WTC11 (cell line): ENCODE data around the gene SLC6A4. TPM values are rescaled to one million over a fixed set of nuclear protein-coding genes. Genes with fewer than 3 reads are reported as not detected.

Source experiments
- ATAC-seq: fragments of 200-7000 bp; cut with Tn5 transposase; 2 replicates; pipeline ENCODE4 v1.10.0; 2021; ENCODE audit warnings: mild to moderate bottlenecking, moderate library complexity
- CTCF ChIA-PET: fragments of 300-600 bp; sonication (Branson Sonifier 250); formaldehyde crosslinking; loops from one replicate; lab custom pipeline; 2021; ENCODE audit warnings: antibody characterized with exemption; lab: Charles Lee
- POLR2A ChIA-PET: fragments of 350-600 bp; sonication (Branson Sonifier 250); formaldehyde crosslinking; loops from one replicate; lab custom pipeline; 2021; ENCODE audit warnings: antibody characterized with exemption; lab: Charles Lee
- DNase-seq: peaks from one replicate; pipeline ENCODE4 v3.0.0; 2021; ENCODE audit warnings: low spot score
- H3K27ac Mint-ChIP-seq: 2 replicates; pipeline ENCODE4 v1.8.0; 2021; ENCODE audit warnings: mixed read lengths
- H3K27me3 Mint-ChIP-seq: 2 replicates; pipeline ENCODE4 v1.8.0; 2021; ENCODE audit warnings: low read depth, mild to moderate bottlenecking, moderate library complexity, mixed read lengths
- H3K36me3 Mint-ChIP-seq: 2 replicates; pipeline ENCODE4 v1.8.0; 2021; ENCODE audit warnings: mixed read lengths
- H3K4me1 Mint-ChIP-seq: 2 replicates; pipeline ENCODE4 v1.8.0; 2022; ENCODE audit warnings: mixed read lengths
- H3K4me3 Mint-ChIP-seq: 2 replicates; pipeline ENCODE4 v1.8.0; 2021; ENCODE audit warnings: mild to moderate bottlenecking, moderate library complexity, mixed read lengths
- H3K9me3 Mint-ChIP-seq: 2 replicates; pipeline ENCODE4 v1.8.0; 2021; ENCODE audit warnings: mixed read lengths
- CREB1 ChIP-seq: sonication (generic); formaldehyde crosslinking; IDR thresholded peaks from 2 replicates; pipeline ENCODE4 v1.8.0; 2023; ENCODE audit warnings: mild to moderate bottlenecking, missing genetic modification reagents
- CREM ChIP-seq: sonication (generic); formaldehyde crosslinking; IDR thresholded peaks from 2 replicates; pipeline ENCODE4 v1.8.1; 2022; ENCODE audit warnings: mild to moderate bottlenecking, missing genetic modification reagents, moderate library complexity
- PRRX2 ChIP-seq: fragments of 250-450 bp; sonication (Bioruptor Pico); IDR thresholded peaks from 2 replicates; pipeline ENCODE4 v1.8.0; 2021; ENCODE audit warnings: mild to moderate bottlenecking
- ZNF121 ChIP-seq: sonication (generic); formaldehyde crosslinking; IDR thresholded peaks from 2 replicates; pipeline ENCODE4 v1.8.0; 2023; ENCODE audit warnings: missing genetic modification reagents
- ZNF138 ChIP-seq: sonication (generic); formaldehyde crosslinking; conservative IDR thresholded peaks from 2 replicates; pipeline ENCODE4 v1.8.1; 2022; ENCODE audit warnings: mild to moderate bottlenecking, moderate library complexity, missing genetic modification reagents
- total RNA-seq: library from RNA; stranded (reverse); gene quantifications from 3 replicates; pipeline ENCODE4 v1.2.3, GENCODE V29; 2021
- TF ChIP-seq, protein P1 (sequence below): fragments of 250-450 bp; sonication (Bioruptor Pico); IDR thresholded peaks from 2 replicates; pipeline ENCODE4 v1.9.0; 2021; ENCODE audit warnings: mild to moderate bottlenecking, borderline replicate concordance
- TF ChIP-seq, protein P2 (sequence below): sonication (generic); formaldehyde crosslinking; conservative IDR thresholded peaks from 2 replicates; pipeline ENCODE4 v1.8.1; 2022; ENCODE audit warnings: mild to moderate bottlenecking, missing genetic modification reagents
- TF ChIP-seq, protein P3 (sequence below): fragments of 250-450 bp; sonication (Bioruptor Pico); IDR thresholded peaks from 2 replicates; pipeline ENCODE4 v1.8.0; 2021; ENCODE audit warnings: mild to moderate bottlenecking
- TF ChIP-seq, protein P4 (sequence below): sonication (generic); formaldehyde crosslinking; IDR thresholded peaks from 2 replicates; pipeline ENCODE4 v1.8.1; 2023; ENCODE audit warnings: mild to moderate bottlenecking, missing genetic modification reagents
- TF ChIP-seq, protein P5 (sequence below): sonication (generic); formaldehyde crosslinking; IDR thresholded peaks from 2 replicates; pipeline ENCODE4 v1.8.1; 2023; ENCODE audit warnings: mild to moderate bottlenecking, missing genetic modification reagents, borderline replicate concordance
- TF ChIP-seq, protein P6 (sequence below): sonication (generic); formaldehyde crosslinking; IDR thresholded peaks from 2 replicates; pipeline ENCODE4 v1.8.1; 2022; ENCODE audit warnings: mild to moderate bottlenecking, missing genetic modification reagents, moderate library complexity, borderline replicate concordance
- TF ChIP-seq, protein P7 (sequence below): sonication (generic); formaldehyde crosslinking; IDR thresholded peaks from 2 replicates; pipeline ENCODE4 v1.8.0; 2022; ENCODE audit warnings: missing genetic modification reagents
- TF ChIP-seq, protein P8 (sequence below): sonication (generic); formaldehyde crosslinking; IDR thresholded peaks from 2 replicates; pipeline ENCODE4 v1.8.0; 2022; ENCODE audit warnings: mild to moderate bottlenecking, missing genetic modification reagents

SLC6A4 gene
- total RNA-seq, 1 experiment from 2014 or later, result 0.13 TPM

DNA sequence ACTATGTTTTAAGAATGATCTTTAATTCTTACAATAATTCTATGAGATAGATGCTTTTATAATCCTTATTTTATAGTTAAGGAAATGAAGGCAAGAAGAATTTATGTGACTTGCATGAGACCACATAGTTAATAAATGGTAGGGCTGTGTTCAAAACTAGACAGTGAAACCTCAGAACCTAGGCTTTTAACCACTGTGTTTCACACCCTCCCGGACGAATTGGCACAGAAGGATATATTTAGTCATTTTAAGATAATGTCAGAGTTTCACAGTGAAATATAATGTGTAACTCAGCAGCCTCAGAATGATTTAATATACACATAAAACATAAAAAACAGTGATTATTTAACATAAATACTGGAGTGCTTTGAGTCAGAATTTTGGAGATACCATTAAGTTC is 61.8 kb downstream of the SLC6A4 start (continued):
- TF ChIP-seq, protein P1, sequence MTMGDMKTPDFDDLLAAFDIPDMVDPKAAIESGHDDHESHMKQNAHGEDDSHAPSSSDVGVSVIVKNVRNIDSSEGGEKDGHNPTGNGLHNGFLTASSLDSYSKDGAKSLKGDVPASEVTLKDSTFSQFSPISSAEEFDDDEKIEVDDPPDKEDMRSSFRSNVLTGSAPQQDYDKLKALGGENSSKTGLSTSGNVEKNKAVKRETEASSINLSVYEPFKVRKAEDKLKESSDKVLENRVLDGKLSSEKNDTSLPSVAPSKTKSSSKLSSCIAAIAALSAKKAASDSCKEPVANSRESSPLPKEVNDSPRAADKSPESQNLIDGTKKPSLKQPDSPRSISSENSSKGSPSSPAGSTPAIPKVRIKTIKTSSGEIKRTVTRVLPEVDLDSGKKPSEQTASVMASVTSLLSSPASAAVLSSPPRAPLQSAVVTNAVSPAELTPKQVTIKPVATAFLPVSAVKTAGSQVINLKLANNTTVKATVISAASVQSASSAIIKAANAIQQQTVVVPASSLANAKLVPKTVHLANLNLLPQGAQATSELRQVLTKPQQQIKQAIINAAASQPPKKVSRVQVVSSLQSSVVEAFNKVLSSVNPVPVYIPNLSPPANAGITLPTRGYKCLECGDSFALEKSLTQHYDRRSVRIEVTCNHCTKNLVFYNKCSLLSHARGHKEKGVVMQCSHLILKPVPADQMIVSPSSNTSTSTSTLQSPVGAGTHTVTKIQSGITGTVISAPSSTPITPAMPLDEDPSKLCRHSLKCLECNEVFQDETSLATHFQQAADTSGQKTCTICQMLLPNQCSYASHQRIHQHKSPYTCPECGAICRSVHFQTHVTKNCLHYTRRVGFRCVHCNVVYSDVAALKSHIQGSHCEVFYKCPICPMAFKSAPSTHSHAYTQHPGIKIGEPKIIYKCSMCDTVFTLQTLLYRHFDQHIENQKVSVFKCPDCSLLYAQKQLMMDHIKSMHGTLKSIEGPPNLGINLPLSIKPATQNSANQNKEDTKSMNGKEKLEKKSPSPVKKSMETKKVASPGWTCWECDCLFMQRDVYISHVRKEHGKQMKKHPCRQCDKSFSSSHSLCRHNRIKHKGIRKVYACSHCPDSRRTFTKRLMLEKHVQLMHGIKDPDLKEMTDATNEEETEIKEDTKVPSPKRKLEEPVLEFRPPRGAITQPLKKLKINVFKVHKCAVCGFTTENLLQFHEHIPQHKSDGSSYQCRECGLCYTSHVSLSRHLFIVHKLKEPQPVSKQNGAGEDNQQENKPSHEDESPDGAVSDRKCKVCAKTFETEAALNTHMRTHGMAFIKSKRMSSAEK (CRISPR knock-in tag), result no peak
- TF ChIP-seq ZNF121 (CRISPR knock-in tag) (no peak), ZNF138 (CRISPR knock-in tag) (no peak), CREM (CRISPR knock-in tag) (no peak), PRRX2 (CRISPR knock-in tag) (no peak)
- TF ChIP-seq, protein P2, sequence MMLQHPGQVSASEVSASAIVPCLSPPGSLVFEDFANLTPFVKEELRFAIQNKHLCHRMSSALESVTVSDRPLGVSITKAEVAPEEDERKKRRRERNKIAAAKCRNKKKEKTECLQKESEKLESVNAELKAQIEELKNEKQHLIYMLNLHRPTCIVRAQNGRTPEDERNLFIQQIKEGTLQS (CRISPR knock-in tag), result no peak
- TF ChIP-seq, protein P3, sequence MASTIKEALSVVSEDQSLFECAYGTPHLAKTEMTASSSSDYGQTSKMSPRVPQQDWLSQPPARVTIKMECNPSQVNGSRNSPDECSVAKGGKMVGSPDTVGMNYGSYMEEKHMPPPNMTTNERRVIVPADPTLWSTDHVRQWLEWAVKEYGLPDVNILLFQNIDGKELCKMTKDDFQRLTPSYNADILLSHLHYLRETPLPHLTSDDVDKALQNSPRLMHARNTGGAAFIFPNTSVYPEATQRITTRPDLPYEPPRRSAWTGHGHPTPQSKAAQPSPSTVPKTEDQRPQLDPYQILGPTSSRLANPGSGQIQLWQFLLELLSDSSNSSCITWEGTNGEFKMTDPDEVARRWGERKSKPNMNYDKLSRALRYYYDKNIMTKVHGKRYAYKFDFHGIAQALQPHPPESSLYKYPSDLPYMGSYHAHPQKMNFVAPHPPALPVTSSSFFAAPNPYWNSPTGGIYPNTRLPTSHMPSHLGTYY, result no peak
- TF ChIP-seq, protein P4, sequence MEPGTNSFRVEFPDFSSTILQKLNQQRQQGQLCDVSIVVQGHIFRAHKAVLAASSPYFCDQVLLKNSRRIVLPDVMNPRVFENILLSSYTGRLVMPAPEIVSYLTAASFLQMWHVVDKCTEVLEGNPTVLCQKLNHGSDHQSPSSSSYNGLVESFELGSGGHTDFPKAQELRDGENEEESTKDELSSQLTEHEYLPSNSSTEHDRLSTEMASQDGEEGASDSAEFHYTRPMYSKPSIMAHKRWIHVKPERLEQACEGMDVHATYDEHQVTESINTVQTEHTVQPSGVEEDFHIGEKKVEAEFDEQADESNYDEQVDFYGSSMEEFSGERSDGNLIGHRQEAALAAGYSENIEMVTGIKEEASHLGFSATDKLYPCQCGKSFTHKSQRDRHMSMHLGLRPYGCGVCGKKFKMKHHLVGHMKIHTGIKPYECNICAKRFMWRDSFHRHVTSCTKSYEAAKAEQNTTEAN (CRISPR knock-in tag), result no peak
- TF ChIP-seq, all 79 proteins: peak for 0

DNA sequence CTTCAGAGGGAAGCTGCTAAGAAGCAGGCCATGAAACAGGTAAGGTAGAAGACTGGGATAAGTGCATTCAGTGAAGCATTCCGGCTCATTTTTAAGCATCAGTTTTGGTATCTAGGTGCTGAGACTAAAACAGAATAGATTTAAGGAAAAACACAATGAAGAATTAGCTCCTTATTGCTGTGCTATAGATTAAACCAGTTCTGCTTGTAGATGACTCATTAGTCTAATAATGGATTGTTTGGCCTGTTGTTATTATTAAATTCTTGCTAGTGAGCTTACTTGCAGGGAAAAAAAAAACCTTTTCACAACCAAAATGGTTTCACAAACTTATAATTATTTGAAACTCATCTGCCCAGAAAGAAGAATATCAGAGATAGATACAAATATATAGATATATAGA is 62.9 kb downstream of the SLC6A4 start:
- ChIA-PET CTCF (interaction anchor here (0.5 to 1.1 kb wide), 3 partner anchors 29 to 365 kb away, joined by 3 to 4 read pairs (median 3); no protein-coding TSS in a partner anchor), POLR2A (no interaction called here)
- no peak overlapping the region for H3K27ac Mint-ChIP-seq
- peaks cover 14% of the 10 kb centered on the region for H3K36me3 Mint-ChIP-seq
- no peak for DNase-seq
- TF ChIP-seq, protein P5, sequence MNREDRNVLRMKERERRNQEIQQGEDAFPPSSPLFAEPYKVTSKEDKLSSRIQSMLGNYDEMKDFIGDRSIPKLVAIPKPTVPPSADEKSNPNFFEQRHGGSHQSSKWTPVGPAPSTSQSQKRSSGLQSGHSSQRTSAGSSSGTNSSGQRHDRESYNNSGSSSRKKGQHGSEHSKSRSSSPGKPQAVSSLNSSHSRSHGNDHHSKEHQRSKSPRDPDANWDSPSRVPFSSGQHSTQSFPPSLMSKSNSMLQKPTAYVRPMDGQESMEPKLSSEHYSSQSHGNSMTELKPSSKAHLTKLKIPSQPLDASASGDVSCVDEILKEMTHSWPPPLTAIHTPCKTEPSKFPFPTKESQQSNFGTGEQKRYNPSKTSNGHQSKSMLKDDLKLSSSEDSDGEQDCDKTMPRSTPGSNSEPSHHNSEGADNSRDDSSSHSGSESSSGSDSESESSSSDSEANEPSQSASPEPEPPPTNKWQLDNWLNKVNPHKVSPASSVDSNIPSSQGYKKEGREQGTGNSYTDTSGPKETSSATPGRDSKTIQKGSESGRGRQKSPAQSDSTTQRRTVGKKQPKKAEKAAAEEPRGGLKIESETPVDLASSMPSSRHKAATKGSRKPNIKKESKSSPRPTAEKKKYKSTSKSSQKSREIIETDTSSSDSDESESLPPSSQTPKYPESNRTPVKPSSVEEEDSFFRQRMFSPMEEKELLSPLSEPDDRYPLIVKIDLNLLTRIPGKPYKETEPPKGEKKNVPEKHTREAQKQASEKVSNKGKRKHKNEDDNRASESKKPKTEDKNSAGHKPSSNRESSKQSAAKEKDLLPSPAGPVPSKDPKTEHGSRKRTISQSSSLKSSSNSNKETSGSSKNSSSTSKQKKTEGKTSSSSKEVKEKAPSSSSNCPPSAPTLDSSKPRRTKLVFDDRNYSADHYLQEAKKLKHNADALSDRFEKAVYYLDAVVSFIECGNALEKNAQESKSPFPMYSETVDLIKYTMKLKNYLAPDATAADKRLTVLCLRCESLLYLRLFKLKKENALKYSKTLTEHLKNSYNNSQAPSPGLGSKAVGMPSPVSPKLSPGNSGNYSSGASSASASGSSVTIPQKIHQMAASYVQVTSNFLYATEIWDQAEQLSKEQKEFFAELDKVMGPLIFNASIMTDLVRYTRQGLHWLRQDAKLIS (CRISPR knock-in tag), result no peak
- TF ChIP-seq CREB1 (CRISPR knock-in tag), result no peak
- no peak for TF ChIP-seq CREM (CRISPR knock-in tag)
- TF ChIP-seq, protein P6, sequence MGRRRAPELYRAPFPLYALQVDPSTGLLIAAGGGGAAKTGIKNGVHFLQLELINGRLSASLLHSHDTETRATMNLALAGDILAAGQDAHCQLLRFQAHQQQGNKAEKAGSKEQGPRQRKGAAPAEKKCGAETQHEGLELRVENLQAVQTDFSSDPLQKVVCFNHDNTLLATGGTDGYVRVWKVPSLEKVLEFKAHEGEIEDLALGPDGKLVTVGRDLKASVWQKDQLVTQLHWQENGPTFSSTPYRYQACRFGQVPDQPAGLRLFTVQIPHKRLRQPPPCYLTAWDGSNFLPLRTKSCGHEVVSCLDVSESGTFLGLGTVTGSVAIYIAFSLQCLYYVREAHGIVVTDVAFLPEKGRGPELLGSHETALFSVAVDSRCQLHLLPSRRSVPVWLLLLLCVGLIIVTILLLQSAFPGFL (CRISPR knock-in tag), result no peak
- TF ChIP-seq, protein P7, sequence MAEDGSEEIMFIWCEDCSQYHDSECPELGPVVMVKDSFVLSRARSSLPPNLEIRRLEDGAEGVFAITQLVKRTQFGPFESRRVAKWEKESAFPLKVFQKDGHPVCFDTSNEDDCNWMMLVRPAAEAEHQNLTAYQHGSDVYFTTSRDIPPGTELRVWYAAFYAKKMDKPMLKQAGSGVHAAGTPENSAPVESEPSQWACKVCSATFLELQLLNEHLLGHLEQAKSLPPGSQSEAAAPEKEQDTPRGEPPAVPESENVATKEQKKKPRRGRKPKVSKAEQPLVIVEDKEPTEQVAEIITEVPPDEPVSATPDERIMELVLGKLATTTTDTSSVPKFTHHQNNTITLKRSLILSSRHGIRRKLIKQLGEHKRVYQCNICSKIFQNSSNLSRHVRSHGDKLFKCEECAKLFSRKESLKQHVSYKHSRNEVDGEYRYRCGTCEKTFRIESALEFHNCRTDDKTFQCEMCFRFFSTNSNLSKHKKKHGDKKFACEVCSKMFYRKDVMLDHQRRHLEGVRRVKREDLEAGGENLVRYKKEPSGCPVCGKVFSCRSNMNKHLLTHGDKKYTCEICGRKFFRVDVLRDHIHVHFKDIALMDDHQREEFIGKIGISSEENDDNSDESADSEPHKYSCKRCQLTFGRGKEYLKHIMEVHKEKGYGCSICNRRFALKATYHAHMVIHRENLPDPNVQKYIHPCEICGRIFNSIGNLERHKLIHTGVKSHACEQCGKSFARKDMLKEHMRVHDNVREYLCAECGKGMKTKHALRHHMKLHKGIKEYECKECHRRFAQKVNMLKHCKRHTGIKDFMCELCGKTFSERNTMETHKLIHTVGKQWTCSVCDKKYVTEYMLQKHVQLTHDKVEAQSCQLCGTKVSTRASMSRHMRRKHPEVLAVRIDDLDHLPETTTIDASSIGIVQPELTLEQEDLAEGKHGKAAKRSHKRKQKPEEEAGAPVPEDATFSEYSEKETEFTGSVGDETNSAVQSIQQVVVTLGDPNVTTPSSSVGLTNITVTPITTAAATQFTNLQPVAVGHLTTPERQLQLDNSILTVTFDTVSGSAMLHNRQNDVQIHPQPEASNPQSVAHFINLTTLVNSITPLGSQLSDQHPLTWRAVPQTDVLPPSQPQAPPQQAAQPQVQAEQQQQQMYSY, result no peak
- TF ChIP-seq, protein P8, sequence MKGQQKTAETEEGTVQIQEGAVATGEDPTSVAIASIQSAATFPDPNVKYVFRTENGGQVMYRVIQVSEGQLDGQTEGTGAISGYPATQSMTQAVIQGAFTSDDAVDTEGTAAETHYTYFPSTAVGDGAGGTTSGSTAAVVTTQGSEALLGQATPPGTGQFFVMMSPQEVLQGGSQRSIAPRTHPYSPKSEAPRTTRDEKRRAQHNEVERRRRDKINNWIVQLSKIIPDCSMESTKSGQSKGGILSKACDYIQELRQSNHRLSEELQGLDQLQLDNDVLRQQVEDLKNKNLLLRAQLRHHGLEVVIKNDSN, result no peak
- no peaks in the 10 kb centered on the region for H3K9me3 Mint-ChIP-seq
- no peak overlapping the region for H3K4me3 Mint-ChIP-seq
- no peak for ATAC-seq
- no peaks in the 10 kb centered on the region for H3K4me1 Mint-ChIP-seq
- no peaks in the 10 kb centered on the region for H3K27me3 Mint-ChIP-seq
